Measurements from ENCODE around the gene CLDN19.
"Not testable (repeated sequence)": the region's sequence is repeated elsewhere in the genome, so short reads cannot be mapped to it uniquely, and the experiment has no call there.

The CLDN19 gene

GRCh38 chr1:42758641-42759040, 18.6 kb upstream of the CLDN19 start:
- no peak for DNase-seq

- DNase-seq: no peak
Observed at GRCh38 chr1:42757892-42758275, 17.8 kb upstream of the CLDN19 start.

GRCh38 chr1:42756956-42757891, 17.2 kb upstream of the CLDN19 start:
- DNase-seq: no peak

GRCh38 chr1:42753070-42753469, 13.0 kb upstream of the CLDN19 start:
- DNase-seq: no peak

GRCh38 chr1:42752284-42752683, 12.2 kb upstream of the CLDN19 start:
- no peak for DNase-seq

- not testable (repeated sequence) for DNase-seq
Observed at GRCh38 chr1:42751511-42752070, 11.6 kb upstream of the CLDN19 start.

- DNase-seq: no peak
Observed at GRCh38 chr1:42750041-42750440, 10.0 kb upstream of the CLDN19 start.

- no peak for DNase-seq
Observed at GRCh38 chr1:42748461-42749410, 8.7 kb upstream of the CLDN19 start.

- DNase-seq: no peak
Observed at GRCh38 chr1:42748021-42748420, 8.0 kb upstream of the CLDN19 start.

- no peak for DNase-seq
Observed at GRCh38 chr1:42747125-42747524, 7.1 kb upstream of the CLDN19 start.

GRCh38 chr1:42746436-42747105, 6.5 kb upstream of the CLDN19 start:
- no peak for DNase-seq

GRCh38 chr1:42745851-42746250, 5.8 kb upstream of the CLDN19 start:
- DNase-seq: no peak

- no peak for DNase-seq
Observed at GRCh38 chr1:42744148-42744413, 4.0 kb upstream of the CLDN19 start.

- DNase-seq: peak; percentile 73
Observed at GRCh38 chr1:42743317-42744147, 3.5 kb upstream of the CLDN19 start.

GRCh38 chr1:42742617-42743316, 2.7 kb upstream of the CLDN19 start:
- DNase-seq: peak; percentile 80

- no peak for DNase-seq
Observed at GRCh38 chr1:42742141-42742540, 2.1 kb upstream of the CLDN19 start.

GRCh38 chr1:42741706-42742105, 1.7 kb upstream of the CLDN19 start:
- no peak for DNase-seq

GRCh38 chr1:42740851-42741580, 980 bp upstream of the CLDN19 start:
- DNase-seq: no peak

- no peak for DNase-seq
Observed at GRCh38 chr1:42738678-42739226, 1.3 kb downstream of the CLDN19 start.

- DNase-seq: no peak
Observed at GRCh38 chr1:42737986-42738677, 1.9 kb downstream of the CLDN19 start.
